Astrocyte (in vitro differentiated cells and primary cell): ENCODE results near the gene ZNF606. TPM values are rescaled to one million over a fixed set of nuclear protein-coding genes. Genes with fewer than 3 reads are reported as not detected.

ENCODE experiments used
- total RNA-seq: library from RNA; stranded (reverse); gene quantifications from 2 replicates; pipeline ENCODE4 v1.2.1, GENCODE V29; 2021

Gene ZNF606
- total RNA-seq, 1 donor from 2014 or later = 13.5 TPM

Other genes starting within 250 kb of the ZNF606 start
- gene ZNF586, start 233.1 kb downstream of the ZNF606 start, total RNA-seq = 8.8 and 11.5 TPM in 2 replicates
- gene ZNF552, start 187.9 kb downstream of the ZNF606 start, total RNA-seq = 7.2 and 9.6 TPM in 2 replicates
- gene ZNF587B, start 172.5 kb downstream of the ZNF606 start, total RNA-seq = 15.2 and 17.9 TPM in 2 replicates
- 36.7 and 37.4 TPM in 2 replicates for gene ZNF587, start 153.0 kb downstream of the ZNF606 start, total RNA-seq
- 31.6 and 34.7 TPM in 2 replicates for gene ZNF814, start 113.8 kb downstream of the ZNF606 start, total RNA-seq
- gene ZNF417, start 86.2 kb downstream of the ZNF606 start, total RNA-seq = 16.2 and 17.2 TPM in 2 replicates
- 5.5 and 10.4 TPM in 2 replicates for gene ZNF418, start 67.4 kb downstream of the ZNF606 start, total RNA-seq
- 7.1 and 7.3 TPM in 2 replicates for gene ZNF256, start 55.1 kb downstream of the ZNF606 start, total RNA-seq
- 0.66 and 1.5 TPM in 2 replicates for gene C19orf18, start 28.3 kb downstream of the ZNF606 start, total RNA-seq
- gene ZSCAN1, start 31.2 kb upstream of the ZNF606 start, total RNA-seq = not detected in 2 replicates
- 1.5 and 1.7 TPM in 2 replicates for gene ZNF135, start 56.5 kb upstream of the ZNF606 start, total RNA-seq
- 28.6 and 31.8 TPM in 2 replicates for gene ZSCAN18, start 95.4 kb upstream of the ZNF606 start, total RNA-seq
- 10.8 and 11.1 TPM in 2 replicates for gene ZNF329, start 148.0 kb upstream of the ZNF606 start, total RNA-seq
- gene ZNF274, start 180.2 kb upstream of the ZNF606 start, total RNA-seq = 38.5 and 39.0 TPM in 2 replicates
- gene ZNF544, start 226.1 kb upstream of the ZNF606 start, total RNA-seq = 23.4 and 23.7 TPM in 2 replicates